ENCODE measurements around the gene KRTAP5-11.

KRTAP5-11 gene

DNA sequence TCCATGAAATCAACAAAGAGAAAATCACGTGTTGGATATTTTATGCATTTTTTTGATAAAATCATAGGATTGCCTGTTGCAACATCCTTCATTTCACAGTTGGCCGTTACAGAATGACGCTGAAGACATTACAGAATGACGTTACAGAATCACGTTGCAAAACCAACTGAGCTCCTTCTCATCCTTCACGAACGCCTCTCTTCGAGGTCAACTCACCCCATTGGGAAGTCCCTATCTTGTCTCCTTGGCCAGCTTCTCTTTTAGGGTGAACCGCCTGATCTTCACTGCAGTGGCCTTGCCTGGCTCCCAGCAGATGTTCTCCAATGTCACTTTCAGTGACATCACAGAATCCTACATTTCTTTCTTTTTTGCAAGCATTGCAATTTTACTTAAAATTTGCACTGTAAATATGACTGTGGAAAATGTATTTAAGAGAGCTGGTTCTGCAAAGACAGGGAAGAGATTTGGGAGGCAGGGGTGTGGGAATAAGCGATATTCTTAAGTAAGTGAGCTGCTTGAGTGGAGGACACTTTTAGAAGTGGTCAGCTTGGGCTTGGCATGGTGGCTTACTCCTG lies 50.6 kb downstream of the KRTAP5-11 start:
- DNase-seq, result no peak

More for the DNA sequence above, 50.6 kb downstream of the KRTAP5-11 start:
- TF ChIP-seq, protein P1, sequence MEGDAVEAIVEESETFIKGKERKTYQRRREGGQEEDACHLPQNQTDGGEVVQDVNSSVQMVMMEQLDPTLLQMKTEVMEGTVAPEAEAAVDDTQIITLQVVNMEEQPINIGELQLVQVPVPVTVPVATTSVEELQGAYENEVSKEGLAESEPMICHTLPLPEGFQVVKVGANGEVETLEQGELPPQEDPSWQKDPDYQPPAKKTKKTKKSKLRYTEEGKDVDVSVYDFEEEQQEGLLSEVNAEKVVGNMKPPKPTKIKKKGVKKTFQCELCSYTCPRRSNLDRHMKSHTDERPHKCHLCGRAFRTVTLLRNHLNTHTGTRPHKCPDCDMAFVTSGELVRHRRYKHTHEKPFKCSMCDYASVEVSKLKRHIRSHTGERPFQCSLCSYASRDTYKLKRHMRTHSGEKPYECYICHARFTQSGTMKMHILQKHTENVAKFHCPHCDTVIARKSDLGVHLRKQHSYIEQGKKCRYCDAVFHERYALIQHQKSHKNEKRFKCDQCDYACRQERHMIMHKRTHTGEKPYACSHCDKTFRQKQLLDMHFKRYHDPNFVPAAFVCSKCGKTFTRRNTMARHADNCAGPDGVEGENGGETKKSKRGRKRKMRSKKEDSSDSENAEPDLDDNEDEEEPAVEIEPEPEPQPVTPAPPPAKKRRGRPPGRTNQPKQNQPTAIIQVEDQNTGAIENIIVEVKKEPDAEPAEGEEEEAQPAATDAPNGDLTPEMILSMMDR (IDR thresholded peaks at IDR 0.05; ENCODE audit: low read depth, low read length), result no peak
- no peak overlapping the region for H3K27ac ChIP-seq
- H3K4me3 ChIP-seq (ENCODE audit: low read depth, low read length), result no peak overlapping the region
- H3K36me3 ChIP-seq, result no peaks in the 10 kb centered on the region
- no peaks in the 10 kb centered on the region for H3K27me3 ChIP-seq (ENCODE audit: insufficient read depth, low read depth, severe bottlenecking)
- H3K9me3 ChIP-seq (ENCODE audit: severe bottlenecking), result no peaks in the 10 kb centered on the region
